ENCODE measurements around the gene DYNC1LI1. TPM values are rescaled to one million over a fixed set of nuclear protein-coding genes. Genes with fewer than 3 reads are reported as not detected.

The DYNC1LI1 gene
- total and polyA plus RNA-seq, 4 donors, result 26.7 to 39.3 (median 31.0) TPM

DNA sequence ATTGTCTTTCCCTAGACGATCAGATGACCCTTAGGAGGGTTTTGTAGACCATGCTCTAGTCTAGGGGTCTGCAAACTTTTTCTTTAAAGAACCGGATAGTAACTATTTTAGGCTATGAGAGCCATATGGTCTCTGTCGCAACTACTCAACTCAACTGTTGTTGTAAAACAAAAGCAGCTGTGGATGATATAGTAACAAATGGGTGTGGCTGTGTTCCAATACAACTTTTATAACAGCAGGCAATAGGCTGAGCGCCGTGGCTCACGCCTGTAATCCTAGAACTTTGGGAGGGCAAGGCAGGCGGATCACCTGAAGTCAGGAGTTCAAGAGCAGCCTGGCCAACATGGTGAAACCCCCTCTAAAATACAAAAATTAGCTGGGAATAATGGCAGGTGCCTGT, 61.9 kb downstream of the DYNC1LI1 start:
- no peak overlapping the region for H3K27ac ChIP-seq (ENCODE audit: low read depth in 1 of 2, low read length in 2 of 2)
- H3K36me3 ChIP-seq (ENCODE audit: control insufficient read depth in 1 of 2, insufficient read depth in 2 of 2, low read length in 1 of 2), result no peaks in the 10 kb centered on the region
- H3K4me1 ChIP-seq (ENCODE audit: control insufficient read depth in 1 of 2, insufficient read depth in 2 of 2, low read length in 2 of 2), result no peaks in the 10 kb centered on the region
- DNase-seq, result no peak
- H3K4me3 ChIP-seq (ENCODE audit: low read length in 2 of 2), result no peak overlapping the region
- whole genome bisulfite sequencing, 2 donors, result 75 to 76% methylated on average over 7 of the region's 7 CpGs
- ATAC-seq (ENCODE audit: low FRiP score), result no peak
- H3K27me3 ChIP-seq (ENCODE audit: control insufficient read depth in 1 of 2, insufficient read depth in 2 of 2, low read length in 1 of 2), result no peaks in the 10 kb centered on the region
- H3K9me3 ChIP-seq (ENCODE audit: control insufficient read depth, low read length), result no peaks in the 10 kb centered on the region
- intact Hi-C loops (cut with DNase I), result no loop called here

DNA sequence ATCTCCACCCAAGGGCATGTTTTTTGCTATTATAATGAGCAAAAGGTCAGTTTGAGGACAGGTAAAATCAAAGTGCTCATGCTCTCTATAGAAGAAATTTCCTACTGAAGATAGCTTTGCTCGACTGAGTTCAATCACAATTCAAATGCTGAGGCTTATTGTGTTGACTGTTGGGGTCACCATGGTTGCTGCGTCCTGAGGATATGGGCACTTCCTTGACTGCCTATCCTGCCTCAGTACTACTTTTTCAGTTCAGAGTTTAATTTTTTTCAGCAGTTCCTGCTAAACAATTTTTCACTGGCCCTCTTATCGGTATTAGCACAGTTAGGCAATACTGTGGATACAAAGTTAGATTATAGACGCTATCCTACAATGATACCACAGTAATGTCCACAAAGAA, 64.2 kb downstream of the DYNC1LI1 start:
- Histone ChIP-seq H3K9me3 (ENCODE audit: control insufficient read depth, low read length) (no peaks in the 10 kb centered on the region), H3K27me3 (ENCODE audit: control insufficient read depth in 1 of 2, insufficient read depth in 2 of 2, low read length in 1 of 2) (no peaks in the 10 kb centered on the region), H3K4me1 (ENCODE audit: control insufficient read depth in 1 of 2, insufficient read depth in 2 of 2, low read length in 2 of 2) (no peaks in the 10 kb centered on the region), H3K27ac (ENCODE audit: low read depth in 1 of 2, low read length in 2 of 2) (no peak overlapping the region), H3K4me3 (ENCODE audit: low read length in 2 of 2) (no peak overlapping the region), H3K36me3 (ENCODE audit: control insufficient read depth in 1 of 2, insufficient read depth in 2 of 2, low read length in 1 of 2) (no peaks in the 10 kb centered on the region)
- 84 to 86% methylated on average over 4 of the region's 4 CpGs for WGBS, 2 donors
- intact Hi-C loops (cut with DNase I), result no loop called here
- DNase-seq, result no peak
- ATAC-seq (ENCODE audit: low FRiP score), result no peak

DNA sequence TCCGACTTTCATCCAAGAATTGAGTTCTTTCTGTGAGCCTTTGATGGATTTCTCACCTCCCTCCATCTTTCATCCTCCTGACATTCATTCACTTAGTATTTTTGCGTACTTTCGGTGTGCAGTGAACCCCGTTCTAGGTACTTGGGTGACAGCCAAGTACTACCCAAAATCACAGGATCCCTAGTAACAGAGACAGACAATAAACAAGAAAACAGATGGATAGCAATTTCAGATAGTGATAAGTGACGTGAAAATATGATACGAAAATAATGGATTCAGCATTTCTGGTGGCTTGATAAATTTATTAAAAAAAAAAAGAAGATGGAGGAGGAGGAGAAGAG, 67.7 kb downstream of the DYNC1LI1 start:
- no peaks in the 10 kb centered on the region for H3K36me3 ChIP-seq (ENCODE audit: control insufficient read depth in 1 of 2, insufficient read depth in 2 of 2, low read length in 1 of 2)
- no peaks in the 10 kb centered on the region for H3K27me3 ChIP-seq (ENCODE audit: control insufficient read depth in 1 of 2, insufficient read depth in 2 of 2, low read length in 1 of 2)
- intact Hi-C loops (cut with DNase I), result no loop called here
- peak overlapping the region in 1 of 2 donors; percentile 86 for H3K27ac ChIP-seq (ENCODE audit: low read depth in 1 of 2, low read length in 2 of 2)
- no peaks in the 10 kb centered on the region for H3K9me3 ChIP-seq (ENCODE audit: control insufficient read depth, low read length)
- WGBS, 2 donors, result 1 to 2% methylated on average over 6 of the region's 6 CpGs
- no peaks in the 10 kb centered on the region for H3K4me1 ChIP-seq (ENCODE audit: control insufficient read depth in 1 of 2, insufficient read depth in 2 of 2, low read length in 2 of 2)
- DNase-seq, result no peak
- peak overlapping the region; percentile 79 to 90 for H3K4me3 ChIP-seq (ENCODE audit: low read length in 2 of 2)
- peak; percentile 15 for ATAC-seq (ENCODE audit: low FRiP score)

- peak; percentile 89 to 93 for DNase-seq
- Histone ChIP-seq H3K4me1 (ENCODE audit: control insufficient read depth in 1 of 2, insufficient read depth in 2 of 2, low read length in 2 of 2) (no peaks in the 10 kb centered on the region), H3K27ac (ENCODE audit: low read depth in 1 of 2, low read length in 2 of 2) (peak within 1 kb of the TSS; percentile 71 to 97), H3K27me3 (ENCODE audit: control insufficient read depth in 1 of 2, insufficient read depth in 2 of 2, low read length in 1 of 2) (no peaks in the 10 kb centered on the region), H3K4me3 (ENCODE audit: low read length in 2 of 2) (peak within 1 kb of the TSS; percentile 79 to 90), H3K36me3 (ENCODE audit: control insufficient read depth in 1 of 2, insufficient read depth in 2 of 2, low read length in 1 of 2) (no peaks in the 10 kb centered on the region), H3K9me3 (ENCODE audit: control insufficient read depth, low read length) (no peaks in the 10 kb centered on the region)
- peak; percentile 95 for ATAC-seq (ENCODE audit: low FRiP score)
- intact Hi-C loops (cut with DNase I), result no loop called here
- 0% methylated on average over 42 to 61 of the region's 61 CpGs for WGBS, 2 donors
Measured at GRCh38 chr3:32502118-32502945, 68.3 kb downstream of the DYNC1LI1 start, which contains the start of gene CMTM6. Gene CMTM6 (minus strand): TSS chr3:32502852. CDS start chr3:32502745, 107 bp downstream.

DNA sequence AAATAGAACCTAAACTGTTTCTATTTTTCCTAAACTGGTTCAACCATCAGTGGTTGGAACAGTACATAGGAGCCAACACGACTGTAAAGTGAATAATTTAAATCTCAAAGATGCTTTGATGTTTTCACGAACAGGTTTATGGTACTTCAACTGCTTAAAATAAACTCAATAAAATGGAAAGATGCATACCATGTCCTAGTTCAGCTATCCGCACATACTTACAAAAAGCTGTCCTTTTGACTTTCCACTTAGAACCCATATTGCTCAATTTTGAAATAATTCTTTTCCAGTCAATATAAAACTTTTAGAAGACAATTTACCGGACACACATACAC, 68.9 kb downstream of the DYNC1LI1 start:
- no peak for ATAC-seq (ENCODE audit: low FRiP score)
- DNase-seq, result no peak
- H3K9me3 ChIP-seq (ENCODE audit: control insufficient read depth, low read length), result no peaks in the 10 kb centered on the region
- H3K27ac ChIP-seq (ENCODE audit: low read depth in 1 of 2, low read length in 2 of 2), result peak overlapping the region; percentile 5 to 97
- no peaks in the 10 kb centered on the region for H3K4me1 ChIP-seq (ENCODE audit: control insufficient read depth in 1 of 2, insufficient read depth in 2 of 2, low read length in 2 of 2)
- H3K27me3 ChIP-seq (ENCODE audit: control insufficient read depth in 1 of 2, insufficient read depth in 2 of 2, low read length in 1 of 2), result no peaks in the 10 kb centered on the region
- no peaks in the 10 kb centered on the region for H3K36me3 ChIP-seq (ENCODE audit: control insufficient read depth in 1 of 2, insufficient read depth in 2 of 2, low read length in 1 of 2)
- WGBS, 2 donors, result 1% methylated on average over 4 of the region's 4 CpGs
- intact Hi-C loops (cut with DNase I), result no loop called here
- H3K4me3 ChIP-seq (ENCODE audit: low read length in 2 of 2), result peak overlapping the region; percentile 59 to 90

DNA sequence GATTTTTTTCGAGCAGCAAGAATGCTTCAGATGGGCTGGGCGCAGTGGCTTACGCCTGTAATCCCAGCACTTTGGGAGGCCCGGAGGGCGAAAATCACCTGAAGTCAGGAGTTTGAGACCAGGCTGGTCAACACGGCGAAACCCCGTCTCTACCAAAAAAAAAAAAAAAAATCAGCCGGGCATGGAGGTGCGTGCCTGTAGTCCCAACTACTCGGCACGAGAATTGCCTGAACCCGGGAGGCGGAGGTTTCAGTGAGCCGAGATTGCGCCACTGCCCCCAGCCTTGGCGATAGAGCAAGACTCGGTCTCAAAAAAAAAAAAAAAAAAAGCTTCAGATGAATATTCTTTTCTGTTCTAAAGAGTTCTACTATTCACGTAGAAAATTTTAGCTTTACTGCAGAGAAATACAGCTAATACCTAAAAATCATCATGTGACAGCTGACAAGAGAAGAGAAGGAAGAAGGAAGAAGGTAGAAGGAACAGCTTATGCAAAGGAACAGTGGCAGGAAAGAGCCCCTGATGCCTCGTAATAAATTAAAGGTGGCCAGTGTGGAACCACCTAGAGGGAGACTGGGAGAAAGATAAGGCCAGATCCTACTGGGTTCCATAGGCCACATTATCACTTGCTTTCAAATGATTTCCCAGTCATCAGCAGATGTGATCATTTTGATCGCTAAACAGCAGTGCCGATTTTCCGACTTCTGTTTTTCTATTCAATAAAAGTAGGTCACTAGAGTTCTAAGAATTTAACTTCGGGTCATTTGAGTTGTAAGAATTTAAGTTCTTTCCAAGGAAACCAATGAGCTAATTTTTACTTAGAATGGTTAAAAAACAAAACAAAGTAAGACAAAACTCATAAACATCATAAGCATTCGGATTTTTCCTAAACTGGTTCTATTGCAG, 69.5 kb downstream of the DYNC1LI1 start:
- intact Hi-C loops (cut with DNase I), result no loop called here
- Histone ChIP-seq H3K4me3 (ENCODE audit: low read length in 2 of 2) (peak overlapping the region; percentile 59 to 90), H3K4me1 (ENCODE audit: control insufficient read depth in 1 of 2, insufficient read depth in 2 of 2, low read length in 2 of 2) (no peaks in the 10 kb centered on the region), H3K27me3 (ENCODE audit: control insufficient read depth in 1 of 2, insufficient read depth in 2 of 2, low read length in 1 of 2) (no peaks in the 10 kb centered on the region), H3K36me3 (ENCODE audit: control insufficient read depth in 1 of 2, insufficient read depth in 2 of 2, low read length in 1 of 2) (no peaks in the 10 kb centered on the region), H3K9me3 (ENCODE audit: control insufficient read depth, low read length) (no peaks in the 10 kb centered on the region), H3K27ac (ENCODE audit: low read depth in 1 of 2, low read length in 2 of 2) (no peak overlapping the region)
- WGBS, 2 donors, result 66% methylated on average over 25 of the region's 25 CpGs
- ATAC-seq (ENCODE audit: low FRiP score) (no peak), DNase-seq (peak in 1 of 2 donors; percentile 53)

GRCh38 chr3:32500231-32500630, 70.4 kb downstream of the DYNC1LI1 start:
- Histone ChIP-seq H3K4me1 (ENCODE audit: control insufficient read depth in 1 of 2, insufficient read depth in 2 of 2, low read length in 2 of 2) (no peaks in the 10 kb centered on the region), H3K27ac (ENCODE audit: low read depth in 1 of 2, low read length in 2 of 2) (no peak overlapping the region), H3K36me3 (ENCODE audit: control insufficient read depth in 1 of 2, insufficient read depth in 2 of 2, low read length in 1 of 2) (no peaks in the 10 kb centered on the region), H3K9me3 (ENCODE audit: control insufficient read depth, low read length) (no peaks in the 10 kb centered on the region), H3K27me3 (ENCODE audit: control insufficient read depth in 1 of 2, insufficient read depth in 2 of 2, low read length in 1 of 2) (no peaks in the 10 kb centered on the region), H3K4me3 (ENCODE audit: low read length in 2 of 2) (no peak overlapping the region)
- ATAC-seq (ENCODE audit: low FRiP score), result no peak
- intact Hi-C loops (cut with DNase I), result no loop called here
- DNase-seq, result no peak
- 67 to 75% methylated on average over 2 of the region's 2 CpGs for WGBS, 2 donors

- Histone ChIP-seq H3K27me3 (ENCODE audit: control insufficient read depth in 1 of 2, insufficient read depth in 2 of 2, low read length in 1 of 2) (no peaks in the 10 kb centered on the region), H3K4me3 (ENCODE audit: low read length in 2 of 2) (no peak overlapping the region), H3K36me3 (ENCODE audit: control insufficient read depth in 1 of 2, insufficient read depth in 2 of 2, low read length in 1 of 2) (no peaks in the 10 kb centered on the region), H3K27ac (ENCODE audit: low read depth in 1 of 2, low read length in 2 of 2) (no peak overlapping the region), H3K4me1 (ENCODE audit: control insufficient read depth in 1 of 2, insufficient read depth in 2 of 2, low read length in 2 of 2) (no peaks in the 10 kb centered on the region), H3K9me3 (ENCODE audit: control insufficient read depth, low read length) (no peaks in the 10 kb centered on the region)
- 92 to 95% methylated on average over 2 of the region's 2 CpGs for WGBS, 2 donors
- no peak for ATAC-seq (ENCODE audit: low FRiP score)
- DNase-seq, result no peak
- intact Hi-C loops (cut with DNase I), result no loop called here
Measured at GRCh38 chr3:32499585-32499984, 71.1 kb downstream of the DYNC1LI1 start.
